ENCODE results near the gene ZDHHC22.

GRCh38 chr14:77144412-77145115 lies 3.0 kb upstream of the ZDHHC22 start:
- TF ChIP-seq, protein P1, sequence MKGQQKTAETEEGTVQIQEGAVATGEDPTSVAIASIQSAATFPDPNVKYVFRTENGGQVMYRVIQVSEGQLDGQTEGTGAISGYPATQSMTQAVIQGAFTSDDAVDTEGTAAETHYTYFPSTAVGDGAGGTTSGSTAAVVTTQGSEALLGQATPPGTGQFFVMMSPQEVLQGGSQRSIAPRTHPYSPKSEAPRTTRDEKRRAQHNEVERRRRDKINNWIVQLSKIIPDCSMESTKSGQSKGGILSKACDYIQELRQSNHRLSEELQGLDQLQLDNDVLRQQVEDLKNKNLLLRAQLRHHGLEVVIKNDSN (IDR thresholded peaks at IDR 0.05), result no peak
- no peak for TF ChIP-seq CREB1 (IDR thresholded peaks at IDR 0.05; ENCODE audit: low read depth)
- no peak for TF ChIP-seq TAF1 (IDR thresholded peaks at IDR 0.05; ENCODE audit: low read depth)
- TF ChIP-seq, protein P2, sequence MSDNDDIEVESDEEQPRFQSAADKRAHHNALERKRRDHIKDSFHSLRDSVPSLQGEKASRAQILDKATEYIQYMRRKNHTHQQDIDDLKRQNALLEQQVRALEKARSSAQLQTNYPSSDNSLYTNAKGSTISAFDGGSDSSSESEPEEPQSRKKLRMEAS (IDR thresholded peaks at IDR 0.05), result no peak
- no peak for TF ChIP-seq FOXM1 (IDR thresholded peaks at IDR 0.05; ENCODE audit: borderline replicate concordance, low read depth)
- TF ChIP-seq CEBPB (IDR thresholded peaks at IDR 0.05), result no peak
- no peak for TF ChIP-seq NFIC (IDR thresholded peaks at IDR 0.05)
- TF ChIP-seq EP300 (IDR thresholded peaks at IDR 0.05; ENCODE audit: borderline replicate concordance), result no peak
- TF ChIP-seq RAD21 (IDR thresholded peaks at IDR 0.05; ENCODE audit: low read depth), result no peak
- TF ChIP-seq TEAD4 (IDR thresholded peaks at IDR 0.05), result no peak
